Neural progenitor cell (in vitro differentiated cells): Measurements from ENCODE around the gene SCG2. TPM values are rescaled to one million over a fixed set of nuclear protein-coding genes. Genes with fewer than 3 reads are reported as not detected.

Experiments used
- DNase-seq: peaks from one replicate; pipeline ENCODE4 v3.0.0-alpha.2; 2016; ENCODE audit warnings: low spot score
- H2AFZ ChIP-seq: fragments of 200-600 bp; sonication (generic); replicated peaks from 2 replicates; pipeline ENCODE4 v1.6.1; 2016; ENCODE audit warnings: antibody characterized with exemption
- H3F3A ChIP-seq: fragments of 200-600 bp; sonication (generic); 2 replicates; pipeline ENCODE4 v1.6.1; 2016; ENCODE audit warnings: antibody characterized with exemption, low read depth
- H3K27ac ChIP-seq: fragments of 200-600 bp; sonication (generic); 2 replicates; pipeline ENCODE4 v1.5.1; 2016; ENCODE audit warnings: mild to moderate bottlenecking
- H3K27me3 ChIP-seq: fragments of 200-600 bp; sonication (generic); 2 replicates; pipeline ENCODE4 v1.6.1; 2016; ENCODE audit warnings: mild to moderate bottlenecking, moderate library complexity
- H3K36me3 ChIP-seq: fragments of 200-600 bp; sonication (generic); 2 replicates; pipeline ENCODE4 v1.5.1; 2016
- H3K4me1 ChIP-seq: fragments of 200-600 bp; sonication (generic); 2 replicates; pipeline ENCODE4 v1.6.1; 2016; ENCODE audit warnings: mixed run types
- H3K4me2 ChIP-seq: fragments of 200-600 bp; sonication (generic); 2 replicates; pipeline ENCODE4 v1.6.1; 2016
- H3K4me3 ChIP-seq: fragments of 200-600 bp; sonication (generic); 2 replicates; pipeline ENCODE4 v1.5.1; 2016
- H3K79me2 ChIP-seq: fragments of 200-600 bp; sonication (generic); 2 replicates; pipeline ENCODE4 v1.6.1; 2016; ENCODE audit warnings: low read depth
- H3K9ac ChIP-seq: fragments of 200-600 bp; sonication (generic); 2 replicates; pipeline ENCODE4 v1.6.1; 2016
- H3K9me3 ChIP-seq: fragments of 200-600 bp; sonication (generic); 2 replicates; pipeline ENCODE4 v1.5.1; 2016; ENCODE audit warnings: low read depth
- H4K20me1 ChIP-seq: fragments of 200-600 bp; sonication (generic); 2 replicates; pipeline ENCODE4 v1.6.1; 2016; ENCODE audit warnings: low read depth
- H3K27ac Mint-ChIP-seq: 3 replicates; pipeline ENCODE4 v1.8.0; 2021; ENCODE audit warnings: mixed read lengths
- H3K27me3 Mint-ChIP-seq: 2 replicates; pipeline ENCODE4 v1.8.0; 2022; ENCODE audit warnings: low read depth, mild to moderate bottlenecking, inconsistent platforms, moderate library complexity, mixed read lengths; ENCODE audit not compliant: insufficient read depth
- H3K36me3 Mint-ChIP-seq: 3 replicates; pipeline ENCODE4 v1.8.0; 2021; ENCODE audit warnings: mixed read lengths
- H3K4me1 Mint-ChIP-seq: 3 replicates; pipeline ENCODE4 v1.8.0; 2021; ENCODE audit warnings: mixed read lengths
- H3K4me3 Mint-ChIP-seq: 3 replicates; pipeline ENCODE4 v1.8.0; 2021; ENCODE audit warnings: mild to moderate bottlenecking, moderate library complexity, mixed read lengths
- H3K9me3 Mint-ChIP-seq: 3 replicates; pipeline ENCODE4 v1.8.0; 2020; ENCODE audit warnings: mixed read lengths
- CTCF ChIP-seq: fragments of 200-600 bp; sonication (generic); IDR thresholded peaks from 2 replicates; pipeline ENCODE4 v1.5.1; 2017; ENCODE audit warnings: antibody characterized with exemption, mild to moderate bottlenecking
- EZH2 ChIP-seq: fragments of 200-600 bp; sonication (generic); IDR thresholded peaks from 2 replicates; pipeline ENCODE4 v1.6.1; 2017; ENCODE audit warnings: antibody characterized with exemption, mild to moderate bottlenecking, moderate library complexity
- EZH2phosphoT487 ChIP-seq: fragments of 200-600 bp; sonication (generic); IDR thresholded peaks from 2 replicates; pipeline ENCODE4 v1.6.1; 2017; ENCODE audit warnings: antibody characterized with exemption
- total RNA-seq: library from RNA; depleted of rRNA; stranded (reverse); fragments of >200 nt; gene quantifications from 2 replicates; pipeline ENCODE4 v1.2.3, GENCODE V29; 2015; ENCODE audit warnings: low replicate concordance

SCG2 gene
- total RNA-seq, 1 donor from 2014 or later: 0.04 TPM

GRCh38 chr2:223599640-223600380, 2.4 kb downstream of the SCG2 start:
- Histone ChIP-seq H4K20me1 (no peaks in the 10 kb centered on the region), H3K4me2 (no peak overlapping the region), H2AFZ (no peak overlapping the region), H3K9me3 (no peaks in the 10 kb centered on the region), H3K27ac (no peak overlapping the region), H3K4me3 (no peak overlapping the region), H3F3A (no peaks in the 10 kb centered on the region), H3K36me3 (no peaks in the 10 kb centered on the region), H3K9ac (no peak overlapping the region), H3K4me1 (no peaks in the 10 kb centered on the region), H3K79me2 (no peaks in the 10 kb centered on the region), H3K27me3 (peaks cover 29% of the 10 kb centered on the region)
- peak overlapping the region; percentile 3 for H3K4me3 Mint-ChIP-seq
- peaks cover 8% of the 10 kb centered on the region for H3K4me1 Mint-ChIP-seq
- H3K36me3 Mint-ChIP-seq: peaks cover 4% of the 10 kb centered on the region
- DNase-seq: no peak
- H3K27ac Mint-ChIP-seq: no peak overlapping the region
- no peaks in the 10 kb centered on the region for H3K9me3 Mint-ChIP-seq
- H3K27me3 Mint-ChIP-seq: no peaks in the 10 kb centered on the region
- TF ChIP-seq EZH2phosphoT487 (no peak), CTCF (no peak), EZH2 (no peak)

- Mint-ChIP-seq H3K27ac (no peak overlapping the region), H3K27me3 (no peaks in the 10 kb centered on the region), H3K4me1 (peaks cover 8% of the 10 kb centered on the region), H3K36me3 (peaks cover 4% of the 10 kb centered on the region), H3K4me3 (no peak overlapping the region), H3K9me3 (no peaks in the 10 kb centered on the region)
- TF ChIP-seq CTCF (no peak), EZH2phosphoT487 (no peak), EZH2 (no peak)
- no peaks in the 10 kb centered on the region for H3K4me1 ChIP-seq
- DNase-seq: no peak
- H4K20me1 ChIP-seq: no peaks in the 10 kb centered on the region
- no peak overlapping the region for H2AFZ ChIP-seq
- no peak overlapping the region for H3K9ac ChIP-seq
- no peaks in the 10 kb centered on the region for H3K36me3 ChIP-seq
- H3K4me3 ChIP-seq: no peak overlapping the region
- H3K27ac ChIP-seq: no peak overlapping the region
- H3K79me2 ChIP-seq: no peaks in the 10 kb centered on the region
- H3K9me3 ChIP-seq: no peaks in the 10 kb centered on the region
- no peaks in the 10 kb centered on the region for H3F3A ChIP-seq
- no peak overlapping the region for H3K4me2 ChIP-seq
- peaks cover 22% of the 10 kb centered on the region for H3K27me3 ChIP-seq
These were observed 3.0 kb downstream of the SCG2 start for GRCh38 chr2:223598994-223599639.

GRCh38 chr2:223597076-223597475, 5.1 kb downstream of the SCG2 start:
- Mint-ChIP-seq H3K36me3 (peaks cover 4% of the 10 kb centered on the region), H3K27me3 (no peaks in the 10 kb centered on the region), H3K9me3 (no peaks in the 10 kb centered on the region), H3K4me1 (peaks cover 4% of the 10 kb centered on the region), H3K27ac (no peak overlapping the region), H3K4me3 (no peak overlapping the region)
- no peak overlapping the region for H3K4me3 ChIP-seq
- no peaks in the 10 kb centered on the region for H3K79me2 ChIP-seq
- no peaks in the 10 kb centered on the region for H4K20me1 ChIP-seq
- no peaks in the 10 kb centered on the region for H3K36me3 ChIP-seq
- no peak for TF ChIP-seq EZH2
- no peak for TF ChIP-seq CTCF
- no peak overlapping the region for H3K4me2 ChIP-seq
- no peak overlapping the region for H3K27ac ChIP-seq
- no peaks in the 10 kb centered on the region for H3K9me3 ChIP-seq
- no peak overlapping the region for H2AFZ ChIP-seq
- no peak for DNase-seq
- no peaks in the 10 kb centered on the region for H3F3A ChIP-seq
- H3K27me3 ChIP-seq: peaks cover 10% of the 10 kb centered on the region
- no peak overlapping the region for H3K9ac ChIP-seq
- H3K4me1 ChIP-seq: no peaks in the 10 kb centered on the region
